ENCODE results near the gene BAHCC1.

Gene BAHCC1

GRCh38 chr17:81513753-81514488, 118.7 kb downstream of the BAHCC1 start:
- Histone ChIP-seq H3K27ac (peak overlapping the region; percentile 99), H3K4me3 (peak overlapping the region; percentile 97)
- TF ChIP-seq CTCF (IDR thresholded peaks at IDR 0.05): no peak
- no peak for DNase-seq (ENCODE audit: low spot score)

GRCh38 chr17:81514489-81514738, 119.2 kb downstream of the BAHCC1 start:
- Histone ChIP-seq H3K27ac (peak overlapping the region; percentile 99), H3K4me3 (peak overlapping the region; percentile 97)
- DNase-seq (ENCODE audit: low spot score): no peak
- no peak for TF ChIP-seq CTCF (IDR thresholded peaks at IDR 0.05)

- Histone ChIP-seq H3K4me3 (peak overlapping the region; percentile 97), H3K27ac (peak overlapping the region; percentile 99)
- TF ChIP-seq CTCF (IDR thresholded peaks at IDR 0.05): no peak
- DNase-seq (ENCODE audit: low spot score): no peak
These were observed 119.7 kb downstream of the BAHCC1 start for GRCh38 chr17:81514739-81515529.

- Histone ChIP-seq H3K27ac (peak overlapping the region; percentile 99), H3K4me3 (peak overlapping the region; percentile 97)
- no peak for DNase-seq (ENCODE audit: low spot score)
- TF ChIP-seq CTCF (IDR thresholded peaks at IDR 0.05): no peak
These were observed 120.3 kb downstream of the BAHCC1 start for GRCh38 chr17:81515530-81516041.
